Fibroblast of lung (primary cell): ENCODE measurements around the gene AOC1. TPM values are rescaled to one million over a fixed set of nuclear protein-coding genes. Genes with fewer than 3 reads are reported as not detected.

ENCODE experiments used
- DNase-seq, 2 donors: peaks; one replicate each; pipeline versions ENCODE4 v3.0.0 to v3.0.0-alpha.2; 2010; ENCODE audit warnings: low read depth in 2 of 2
- H2AFZ ChIP-seq: 2 replicates; pipeline ENCODE4 v1.5.1; 2012; ENCODE audit warnings: low read length, control low read depth, inconsistent platforms
- H3K27ac ChIP-seq: 2 replicates; pipeline ENCODE4 v1.5.1; 2011; ENCODE audit warnings: low read length, control low read depth; ENCODE audit not compliant: insufficient read depth
- H3K27me3 ChIP-seq: 2 replicates; pipeline ENCODE4 v1.5.1; 2011; ENCODE audit warnings: mild to moderate bottlenecking, low read length; ENCODE audit not compliant: control insufficient read depth, insufficient read depth
- H3K36me3 ChIP-seq: 2 replicates; pipeline ENCODE4 v1.5.1; 2011; ENCODE audit warnings: low read length; ENCODE audit not compliant: control insufficient read depth, insufficient read depth
- H3K4me1 ChIP-seq: 2 replicates; pipeline ENCODE4 v1.5.1; 2011; ENCODE audit warnings: low read length; ENCODE audit not compliant: control insufficient read depth, insufficient read depth; ENCODE audit errors: extremely low read depth
- H3K4me2 ChIP-seq: 2 replicates; pipeline ENCODE4 v1.5.1; 2011; ENCODE audit warnings: low read length, control low read depth; ENCODE audit not compliant: insufficient read depth; ENCODE audit errors: extremely low read depth
- H3K4me3 ChIP-seq, 4 experiments: fragments of 200-600 bp in 1 of 4; sonication (generic) in 1 of 4; replicated peaks in 1 of 4; 2 replicates each; pipeline ENCODE4 v1.5.1; 2011 to 2016; ENCODE audit warnings: low read length in 4 of 4, low read depth in 3 of 4, mild to moderate bottlenecking in 3 of 4, control low read depth in 2 of 4, inconsistent platforms in 1 of 4, mixed read lengths in 1 of 4; ENCODE audit not compliant: insufficient read depth in 1 of 4; ENCODE audit errors: control extremely low read depth in 1 of 4
- H3K79me2 ChIP-seq: 2 replicates; pipeline ENCODE4 v1.5.1; 2012; ENCODE audit warnings: mild to moderate bottlenecking, low read length, inconsistent platforms; ENCODE audit not compliant: control insufficient read depth, insufficient read depth
- H3K9ac ChIP-seq: 2 replicates; pipeline ENCODE4 v1.5.1; 2011; ENCODE audit warnings: mild to moderate bottlenecking, low read length, control low read depth; ENCODE audit not compliant: insufficient read depth
- H3K9me3 ChIP-seq: 2 replicates; pipeline ENCODE4 v1.5.1; 2012; ENCODE audit warnings: low read depth, low read length; ENCODE audit not compliant: control insufficient read depth, insufficient read depth
- H4K20me1 ChIP-seq: 2 replicates; pipeline ENCODE4 v1.5.1; 2011; ENCODE audit warnings: low read length; ENCODE audit not compliant: control insufficient read depth, insufficient read depth; ENCODE audit errors: extremely low read depth
- CTCF ChIP-seq, 2 donors: IDR thresholded peaks in 1 of 2; conservative IDR thresholded peaks in 1 of 2; 1 replicate in 1 of 2; 2 replicates in 1 of 2; pipeline ENCODE4 v1.5.1; 2011 to 2012; ENCODE audit warnings: low read length in 2 of 2, control low read depth in 1 of 2, inconsistent platforms in 1 of 2, low read depth in 1 of 2, mild to moderate bottlenecking in 1 of 2
- EZH2 ChIP-seq: IDR thresholded peaks from 2 replicates; pipeline ENCODE4 v1.5.1; 2012; ENCODE audit warnings: low read length, control low read depth, mild to moderate bottlenecking; ENCODE audit errors: missing control alignments
- polyA plus RNA-seq, 2 donors: library from polyadenylated mRNA; depleted of rRNA in 1 of 2; stranded (reverse) in 1 of 2; unstranded in 1 of 2; fragments of >200 nt; gene quantifications; 2 replicates each; pipeline ENCODE4 v1.2.1, GENCODE V29; 2011 to 2012; ENCODE audit warnings: missing spikeins in 1 of 2
- total RNA-seq: library from RNA; depleted of rRNA; stranded (reverse); fragments of >200 nt; gene quantifications from 2 replicates; pipeline ENCODE4 v1.2.1, GENCODE V29; 2014

Gene AOC1
- total and polyA plus RNA-seq, 2 donors (not counting 1 experiment from before 2014, with no cell fraction given), result not detected

- TF ChIP-seq CTCF (conservative IDR thresholded peaks at IDR 0.05 in 1 of 2, IDR thresholded peaks at IDR 0.05 in 1 of 2; ENCODE audit: low read depth in 1 of 2, low read length in 2 of 2) (no peak), EZH2 (no peak)
- H3K9ac ChIP-seq, result no peak overlapping the region
- no peaks in the 10 kb centered on the region for H3K27me3 ChIP-seq
- no peaks in the 10 kb centered on the region for H4K20me1 ChIP-seq
- H2AFZ ChIP-seq, result no peak overlapping the region
- no peaks in the 10 kb centered on the region for H3K4me1 ChIP-seq
- H3K4me2 ChIP-seq, result no peak overlapping the region
- H3K9me3 ChIP-seq, result no peaks in the 10 kb centered on the region
- H3K79me2 ChIP-seq, result no peaks in the 10 kb centered on the region
- no peak overlapping the region for H3K4me3 ChIP-seq
- no peak overlapping the region for H3K27ac ChIP-seq
- no peak for DNase-seq
- no peaks in the 10 kb centered on the region for H3K36me3 ChIP-seq
Measured at GRCh38 chr7:150877536-150877935, 25.2 kb downstream of the AOC1 start.

- no peak for TF ChIP-seq EZH2
- no peak overlapping the region for H3K27ac ChIP-seq
- no peak overlapping the region for H3K9ac ChIP-seq
- H3K9me3 ChIP-seq, result no peaks in the 10 kb centered on the region
- H2AFZ ChIP-seq, result no peak overlapping the region
- DNase-seq, result peak in 1 of 2 donors; percentile 56
- H3K79me2 ChIP-seq, result no peaks in the 10 kb centered on the region
- H4K20me1 ChIP-seq, result no peaks in the 10 kb centered on the region
- no peaks in the 10 kb centered on the region for H3K27me3 ChIP-seq
- no peak overlapping the region for H3K4me2 ChIP-seq
- H3K36me3 ChIP-seq, result no peaks in the 10 kb centered on the region
- no peaks in the 10 kb centered on the region for H3K4me1 ChIP-seq
- H3K4me3 ChIP-seq, result no peak overlapping the region
Measured at GRCh38 chr7:150879345-150879744, 27.0 kb downstream of the AOC1 start.

- no peaks in the 10 kb centered on the region for H3K27me3 ChIP-seq
- H3K79me2 ChIP-seq, result no peaks in the 10 kb centered on the region
- no peak for DNase-seq
- TF ChIP-seq CTCF (conservative IDR thresholded peaks at IDR 0.05 in 1 of 2, IDR thresholded peaks at IDR 0.05 in 1 of 2; ENCODE audit: low read depth in 1 of 2, low read length in 2 of 2) (no peak), EZH2 (no peak)
- H3K4me2 ChIP-seq, result no peak overlapping the region
- H4K20me1 ChIP-seq, result no peaks in the 10 kb centered on the region
- H3K4me3 ChIP-seq, result no peak overlapping the region
- no peak overlapping the region for H3K27ac ChIP-seq
- H3K4me1 ChIP-seq, result no peaks in the 10 kb centered on the region
- H3K36me3 ChIP-seq, result no peaks in the 10 kb centered on the region
- no peak overlapping the region for H3K9ac ChIP-seq
- H3K9me3 ChIP-seq, result no peaks in the 10 kb centered on the region
- H2AFZ ChIP-seq, result no peak overlapping the region
Measured at GRCh38 chr7:150881189-150881588, 28.9 kb downstream of the AOC1 start.
